Breast epithelium (tissue), 3 donors: ENCODE measurements around the gene FPGS.

Experiments used
- CTCF ChIP-seq, 3 donors: fragments of 450-650 bp; IDR thresholded peaks; one replicate each; pipeline ENCODE4 v1.5.1; 2016 to 2017; ENCODE audit warnings: antibody characterized with exemption in 3 of 3, mild to moderate bottlenecking in 3 of 3, moderate library complexity in 3 of 3
- POLR2A ChIP-seq: fragments of 450-650 bp; IDR thresholded peaks from one replicate; pipeline ENCODE4 v1.6.1; 2016; ENCODE audit warnings: antibody characterized with exemption, mild to moderate bottlenecking, moderate library complexity
- POLR2AphosphoS5 ChIP-seq, 3 donors: sonication (generic); formaldehyde crosslinking; IDR thresholded peaks; one replicate each; pipeline ENCODE4 v1.6.1; 2017; ENCODE audit warnings: antibody characterized with exemption in 3 of 3

DNA sequence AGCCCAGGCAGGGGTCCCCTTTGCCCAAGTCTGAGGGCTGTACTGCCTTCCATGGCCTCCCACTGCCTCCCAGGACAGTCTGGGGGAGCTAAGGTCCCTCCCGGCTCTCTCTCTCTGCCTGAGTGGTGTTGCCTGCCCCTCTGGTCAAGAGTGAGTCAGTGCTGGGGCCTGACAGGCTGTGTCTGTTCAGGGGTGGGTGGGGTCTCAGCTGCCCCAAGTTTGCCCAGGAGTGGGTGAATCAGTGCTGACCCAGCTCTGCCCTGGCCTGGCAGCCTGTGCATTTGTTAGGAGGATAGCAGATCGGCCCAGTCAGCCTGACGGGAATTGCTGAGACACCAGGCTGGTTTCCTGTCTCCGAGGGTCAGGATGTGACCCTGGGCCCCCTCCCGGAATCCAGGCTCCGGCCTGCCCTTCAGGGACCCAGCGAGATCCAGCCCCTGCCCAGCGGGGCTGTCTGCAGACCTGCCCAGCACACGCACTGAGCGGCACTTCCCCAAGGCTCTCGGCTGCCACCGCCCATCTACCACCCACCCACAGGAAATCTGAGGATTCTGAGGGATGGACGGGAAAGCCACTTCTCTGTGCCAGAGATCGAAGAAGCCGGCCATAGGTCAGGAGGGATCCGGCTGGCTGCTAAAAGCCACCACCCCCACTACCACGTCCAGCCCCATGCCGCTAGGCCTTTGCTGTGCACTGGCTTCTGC is 35.8 kb downstream of the FPGS start:
- TF ChIP-seq CTCF (IDR thresholded peaks at IDR 0.05), result no peak
- peak in 2 of 3 donors; percentile 53 to 70 for TF ChIP-seq POLR2AphosphoS5 (IDR thresholded peaks at IDR 0.05)
- TF ChIP-seq POLR2A, result no peak
